HepG2 (cell line): ENCODE measurements around the gene SCART1. TPM values are rescaled to one million over a fixed set of nuclear protein-coding genes. Genes with fewer than 3 reads are reported as not detected.

Experiments used
- ATAC-seq: fragments of 200-7000 bp; cut with Tn5 transposase; 3 replicates; pipeline ENCODE4 v1.9.1; 2020; ENCODE audit warnings: mild to moderate bottlenecking, moderate library complexity
- BruUV-seq: library from RNA; stranded (reverse); fragments of 400-500 nt; replicated peaks from 2 replicates; lab custom pipeline; 2021; lab: Mats Ljungman, UMichigan
- CTCF ChIA-PET: fragments of 300-600 bp; formaldehyde crosslinking; extraction: SDS; loops from one replicate; lab custom pipeline; 2021; ENCODE audit warnings: low total read pairs, inconsistent platforms, low intra/inter-chr PET ratio; lab: Yijun Ruan, JAX
- POLR2A ChIA-PET: fragments of 350-600 bp; sonication (Branson Sonifier 250); formaldehyde crosslinking; loops from one replicate; lab custom pipeline; 2020; ENCODE audit warnings: antibody characterized with exemption, inconsistent platforms; lab: Yijun Ruan, JAX
- DNase-seq: peaks from one replicate; pipeline ENCODE4 v3.0.0-alpha.2; 2015; ENCODE audit warnings: low spot score
- FAIRE-seq: peaks from 3 replicates; lab custom pipeline; 2011; peaks lifted over from hg19 to GRCh38; lab: Jason Lieb, UNC
- H2AFZ ChIP-seq: one replicate; pipeline ENCODE4 v1.6.1; 2011; ENCODE audit warnings: low read length, inconsistent platforms
- H3K27ac ChIP-seq: fragments of 300-600 bp; 3 replicates; pipeline ENCODE4 v1.8.0; 2011; ENCODE audit warnings: mixed run types, mild to moderate bottlenecking, mixed read lengths, low read length, inconsistent platforms; ENCODE audit not compliant: insufficient read depth; ENCODE audit errors: extremely low read length
- H3K27me3 ChIP-seq, 2 experiments: fragments of 200-600 bp in 1 of 2; 2 replicates in 1 of 2; 3 replicates in 1 of 2; pipeline versions ENCODE4 v1.6.0 to v1.8.0; 2011; ENCODE audit warnings: low read length in 2 of 2, mild to moderate bottlenecking in 2 of 2, moderate library complexity in 2 of 2, inconsistent platforms in 1 of 2; ENCODE audit not compliant: insufficient read depth in 2 of 2, control insufficient read depth in 1 of 2
- H3K36me3 ChIP-seq, 2 experiments: fragments of 200-600 bp in 1 of 2; replicated peaks in 1 of 2; 2 replicates in 1 of 2; 3 replicates in 1 of 2; pipeline versions ENCODE4 v1.5.1 to v1.8.0; 2011; ENCODE audit warnings: low read length in 2 of 2, inconsistent platforms in 1 of 2; ENCODE audit not compliant: insufficient read depth in 2 of 2, control insufficient read depth in 1 of 2
- H3K4me1 ChIP-seq: 2 replicates; pipeline ENCODE4 v1.5.1; 2012; ENCODE audit warnings: low read length, inconsistent platforms; ENCODE audit not compliant: insufficient read depth
- H3K4me2 ChIP-seq: 2 replicates; pipeline ENCODE4 v1.6.0; 2011; ENCODE audit warnings: low read depth, low read length, inconsistent platforms
- H3K4me3 ChIP-seq, 3 experiments: fragments of 200-600 bp in 1 of 3; sonication (generic), shearing (Covaris generic) in 1 of 3; replicated peaks in 1 of 3; 2 replicates each; pipeline ENCODE4 v1.5.1; 2011 to 2016; ENCODE audit warnings: low read length in 3 of 3, inconsistent platforms in 2 of 3, low read depth in 2 of 3, mild to moderate bottlenecking in 2 of 3, control low read depth in 1 of 3, mixed read lengths in 1 of 3; ENCODE audit not compliant: insufficient read depth in 1 of 3
- H3K79me2 ChIP-seq: one replicate; pipeline ENCODE4 v1.6.1; 2011; ENCODE audit warnings: low read length, inconsistent platforms; ENCODE audit not compliant: insufficient read depth
- H3K9ac ChIP-seq: 2 replicates; pipeline ENCODE4 v1.6.0; 2011; ENCODE audit warnings: mild to moderate bottlenecking, low read depth, low read length, inconsistent platforms; ENCODE audit not compliant: insufficient read depth
- H3K9me3 ChIP-seq: 2 replicates; pipeline ENCODE4 v1.5.1; 2012; ENCODE audit warnings: mild to moderate bottlenecking, low read length
- H4K20me1 ChIP-seq: 2 replicates; pipeline ENCODE4 v1.6.0; 2011; ENCODE audit warnings: inconsistent platforms, mild to moderate bottlenecking, low read length, moderate library complexity; ENCODE audit not compliant: insufficient read depth
- CCAR2 ChIP-seq: fragments of 200-400 bp; formaldehyde crosslinking; optimal IDR thresholded peaks from 2 replicates; pipeline ENCODE3; 2018; ENCODE audit warnings: low read depth, mild to moderate bottlenecking, low read length, moderate library complexity
- FOSL1 ChIP-seq: sonication (generic); formaldehyde crosslinking; IDR thresholded peaks from 2 replicates; pipeline ENCODE4 v1.9.0; 2021; ENCODE audit warnings: missing genetic modification reagents, borderline replicate concordance
- FOXO1 ChIP-seq: sonication (generic); formaldehyde crosslinking; IDR thresholded peaks from 2 replicates; pipeline ENCODE4 v1.4.0; 2020; ENCODE audit warnings: missing genetic modification reagents
- HIVEP1 ChIP-seq: sonication (generic); formaldehyde crosslinking; IDR thresholded peaks from 2 replicates; pipeline ENCODE4 v1.4.0; 2020; ENCODE audit warnings: mild to moderate bottlenecking, missing genetic modification reagents
- KDM5B ChIP-seq: sonication (generic); formaldehyde crosslinking; IDR thresholded peaks from 2 replicates; pipeline ENCODE4 v1.4.0; 2020; ENCODE audit warnings: missing genetic modification reagents, mild to moderate bottlenecking, borderline replicate concordance
- NFIB ChIP-seq: sonication (generic); formaldehyde crosslinking; IDR thresholded peaks from 2 replicates; pipeline ENCODE4 v1.9.0; 2021; ENCODE audit warnings: missing genetic modification reagents, mild to moderate bottlenecking, borderline replicate concordance
- SMAD1 ChIP-seq: sonication (generic); formaldehyde crosslinking; IDR thresholded peaks from 2 replicates; pipeline ENCODE4 v1.4.0; 2020; ENCODE audit warnings: missing genetic modification reagents, low read depth, mild to moderate bottlenecking, borderline replicate concordance
- YY1 ChIP-seq: IDR thresholded peaks from 2 replicates; pipeline ENCODE4 v1.6.1; 2011; ENCODE audit warnings: low read length, low read depth, moderate library complexity, mild to moderate bottlenecking; ENCODE audit not compliant: insufficient read depth, insufficient replicate concordance
- ZBED4 ChIP-seq: sonication (generic); formaldehyde crosslinking; IDR thresholded peaks from 2 replicates; pipeline ENCODE4 v1.4.0; 2020; ENCODE audit warnings: missing genetic modification reagents, borderline replicate concordance
- ZNF142 ChIP-seq: sonication (generic); formaldehyde crosslinking; IDR thresholded peaks from 2 replicates; pipeline ENCODE4 v1.4.0; 2020; ENCODE audit warnings: missing genetic modification reagents
- ZNF143 ChIP-seq: sonication (generic); formaldehyde crosslinking; IDR thresholded peaks from 2 replicates; pipeline ENCODE4 v1.4.0; 2020; ENCODE audit warnings: missing genetic modification reagents
- ZNF180 ChIP-seq: sonication (generic); formaldehyde crosslinking; IDR thresholded peaks from 2 replicates; pipeline ENCODE4 v1.4.0; 2020; ENCODE audit warnings: low read depth, missing genetic modification reagents, borderline replicate concordance
- ZNF543 ChIP-seq: sonication (generic); formaldehyde crosslinking; IDR thresholded peaks from 2 replicates; pipeline ENCODE4 v1.4.0; 2020; ENCODE audit warnings: mild to moderate bottlenecking, missing genetic modification reagents
- ZNF768 ChIP-seq: sonication (generic); formaldehyde crosslinking; IDR thresholded peaks from 2 replicates; pipeline ENCODE4 v1.4.0; 2020; ENCODE audit warnings: missing genetic modification reagents
- ZSCAN9 ChIP-seq: IDR thresholded peaks from 2 replicates; pipeline ENCODE4 v1.6.1; 2016; ENCODE audit warnings: borderline replicate concordance
- WGBS: methylation state at CpG from one replicate; pipeline ENCODE4 v1.1.6; 2017; ENCODE audit warnings: low lambda C conversion rate; 5-methylcytosine and 5-hydroxymethylcytosine counted together
- in situ Hi-C: cut with HindIII; loops from 2 replicates; pipeline ENCODE4 v1.10.0; 2017; ENCODE audit warnings: low pct_unique_long_range_greater_than_20kb; ENCODE audit not compliant: extremely low pct_ligation_motif_present
- intact Hi-C: fragments of 100-400 bp; cut with micrococcal nuclease; formaldehyde crosslinking; loops from one replicate; pipeline ENCODE4 v1.10.0; 2022; ENCODE audit not compliant: unreplicated experiment
- polyA plus RNA-seq, 8 experiments: library from polyadenylated mRNA; depleted of rRNA in 3 of 8; stranded (reverse) in 7 of 8; unstranded in 1 of 8; fragments of >200 nt; fragmentation: Illumina TruSeq in 4 of 8; extraction: Trizol in 4 of 8; gene quantifications; 2 replicates each; pipeline versions ENCODE4 v1.2.1 to v1.2.3, GENCODE V29; 2011 to 2016; ENCODE audit warnings: low read depth in 4 of 8, missing spikeins in 1 of 8, mixed read lengths in 1 of 8; ENCODE audit not compliant: insufficient read depth in 1 of 8
- total RNA-seq, 5 experiments: library from RNA; depleted of rRNA; stranded (reverse); fragments of >200 nt; fragmentation: Illumina TruSeq; extraction: Trizol; gene quantifications; 2 replicates each; pipeline ENCODE4 v1.2.3, GENCODE V29; 2016; ENCODE audit warnings: low read depth in 1 of 5

SCART1 gene
- total and polyA plus RNA-seq, 2 of the 13 experiments (the other 11 are each of a cell fraction or from before 2014, with no cell fraction given): 0.46 to 1.1 TPM

GRCh38 chr10:133451346-133451745, 2.4 kb upstream of the SCART1 start (continued):
- TF ChIP-seq ZNF180 (CRISPR knock-in tag) (no peak), ZNF543 (CRISPR knock-in tag) (no peak), ZSCAN9 (CRISPR knock-in tag) (no peak), SMAD1 (CRISPR knock-in tag) (no peak), FOSL1 (CRISPR knock-in tag) (no peak), ZNF768 (no peak), CCAR2 (no peak)

- Histone ChIP-seq H3K4me2 (no peak overlapping the region), H3K27ac (no peak overlapping the region), H3K79me2 (no peaks in the 10 kb centered on the region), H3K9ac (no peak overlapping the region), H3K4me1 (no peaks in the 10 kb centered on the region), H3K4me3 (no peak overlapping the region), H3K36me3 (no peaks in the 10 kb centered on the region), H2AFZ (no peak overlapping the region), H4K20me1 (no peaks in the 10 kb centered on the region), H3K9me3 (peaks cover 17% of the 10 kb centered on the region), H3K27me3 (no peaks in the 10 kb centered on the region)
- CTCF ChIA-PET: no interaction called here
- DNase-seq (no peak), ATAC-seq (no peak), FAIRE-seq (no peak)
- in situ Hi-C loops: no loop called here
- BruUV-seq: no TSS peak
- POLR2A ChIA-PET: no interaction called here
- intact Hi-C loops: no loop called here
- 54% methylated on average over 4 of the region's 4 CpGs for WGBS
- TF ChIP-seq KDM5B (CRISPR knock-in tag) (no peak), ZNF142 (CRISPR knock-in tag) (no peak), NFIB (CRISPR knock-in tag) (no peak), YY1 (no peak), ZNF143 (no peak), ZBED4 (CRISPR knock-in tag) (no peak), FOXO1 (CRISPR knock-in tag) (no peak), HIVEP1 (no peak)
Observed at GRCh38 chr10:133452453-133452852, 1.3 kb upstream of the SCART1 start.
